ENCODE measurements around the gene CADM1. TPM values are rescaled to one million over a fixed set of nuclear protein-coding genes. Genes with fewer than 3 reads are reported as not detected.

The CADM1 gene
- total RNA-seq, 1 donor: 86.5 TPM

DNA sequence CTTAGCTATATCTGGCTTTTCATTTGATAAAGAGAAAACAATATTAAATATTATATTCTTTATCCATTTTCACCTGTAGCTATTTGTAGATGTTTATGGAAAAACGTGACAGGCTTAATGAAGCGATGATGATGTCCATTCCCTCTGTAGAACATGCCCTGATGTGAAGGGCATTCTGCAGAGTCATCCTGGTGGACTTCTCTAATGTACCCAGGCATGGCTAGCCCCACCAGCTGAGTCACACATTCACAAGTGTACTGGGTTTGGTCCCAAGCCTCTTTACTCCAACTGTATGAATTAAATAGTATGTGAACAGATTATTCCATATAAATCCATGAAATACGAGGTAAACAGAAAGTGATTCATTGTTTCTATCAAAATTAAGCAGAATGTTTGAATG lies 139.3 kb downstream of the CADM1 start:
- Histone ChIP-seq H3K27me3 (ENCODE audit: insufficient read depth, low read length) (no peaks in the 10 kb centered on the region), H3K4me1 (ENCODE audit: insufficient read depth, low read length) (no peaks in the 10 kb centered on the region), H3K36me3 (ENCODE audit: insufficient read depth, low read length) (no peaks in the 10 kb centered on the region), H3K9me3 (ENCODE audit: low read depth, low read length) (no peaks in the 10 kb centered on the region), H3K4me3 (ENCODE audit: insufficient read depth, low read length) (no peak overlapping the region), H4K20me1 (ENCODE audit: insufficient read depth, low read length) (no peaks in the 10 kb centered on the region), H3K4me2 (ENCODE audit: insufficient read depth, low read length) (no peak overlapping the region), H3K27ac (ENCODE audit: low read depth, low read length) (no peak overlapping the region), H2AFZ (ENCODE audit: low read length) (no peak overlapping the region), H3K79me2 (ENCODE audit: insufficient read depth, low read length) (no peaks in the 10 kb centered on the region)
- TF ChIP-seq, protein P1, sequence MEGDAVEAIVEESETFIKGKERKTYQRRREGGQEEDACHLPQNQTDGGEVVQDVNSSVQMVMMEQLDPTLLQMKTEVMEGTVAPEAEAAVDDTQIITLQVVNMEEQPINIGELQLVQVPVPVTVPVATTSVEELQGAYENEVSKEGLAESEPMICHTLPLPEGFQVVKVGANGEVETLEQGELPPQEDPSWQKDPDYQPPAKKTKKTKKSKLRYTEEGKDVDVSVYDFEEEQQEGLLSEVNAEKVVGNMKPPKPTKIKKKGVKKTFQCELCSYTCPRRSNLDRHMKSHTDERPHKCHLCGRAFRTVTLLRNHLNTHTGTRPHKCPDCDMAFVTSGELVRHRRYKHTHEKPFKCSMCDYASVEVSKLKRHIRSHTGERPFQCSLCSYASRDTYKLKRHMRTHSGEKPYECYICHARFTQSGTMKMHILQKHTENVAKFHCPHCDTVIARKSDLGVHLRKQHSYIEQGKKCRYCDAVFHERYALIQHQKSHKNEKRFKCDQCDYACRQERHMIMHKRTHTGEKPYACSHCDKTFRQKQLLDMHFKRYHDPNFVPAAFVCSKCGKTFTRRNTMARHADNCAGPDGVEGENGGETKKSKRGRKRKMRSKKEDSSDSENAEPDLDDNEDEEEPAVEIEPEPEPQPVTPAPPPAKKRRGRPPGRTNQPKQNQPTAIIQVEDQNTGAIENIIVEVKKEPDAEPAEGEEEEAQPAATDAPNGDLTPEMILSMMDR (IDR thresholded peaks at IDR 0.05; ENCODE audit: extremely low read depth, low read depth, low read length): no peak
- DNase-seq (ENCODE audit: insufficient read length, low spot score, missing footprints): no peak

DNA sequence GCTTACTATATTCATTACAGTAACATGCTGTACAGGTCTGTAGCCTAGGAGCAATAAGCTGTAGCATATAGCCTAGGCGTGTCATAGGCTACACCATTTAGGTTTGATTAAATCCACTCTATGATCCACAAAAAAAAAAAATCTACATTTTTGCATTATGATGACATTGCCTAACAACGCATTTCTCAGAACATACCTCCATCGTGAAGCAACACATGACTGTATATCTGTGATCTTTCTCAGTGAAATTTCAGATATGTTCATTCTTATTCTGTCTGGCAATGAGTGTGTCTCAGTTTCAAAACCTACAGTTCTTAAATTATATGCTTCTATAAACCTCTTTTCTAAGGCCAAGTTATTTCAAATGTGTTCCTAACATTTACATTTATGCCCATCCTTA lies 140.3 kb downstream of the CADM1 start:
- H2AFZ ChIP-seq (ENCODE audit: low read length): no peak overlapping the region
- no peaks in the 10 kb centered on the region for H3K27me3 ChIP-seq (ENCODE audit: insufficient read depth, low read length)
- H3K36me3 ChIP-seq (ENCODE audit: insufficient read depth, low read length): no peaks in the 10 kb centered on the region
- no peaks in the 10 kb centered on the region for H3K79me2 ChIP-seq (ENCODE audit: insufficient read depth, low read length)
- TF ChIP-seq, protein P1 (IDR thresholded peaks at IDR 0.05; ENCODE audit: extremely low read depth, low read depth, low read length): no peak
- H3K4me1 ChIP-seq (ENCODE audit: insufficient read depth, low read length): no peaks in the 10 kb centered on the region
- no peak for DNase-seq (ENCODE audit: insufficient read length, low spot score, missing footprints)
- H3K27ac ChIP-seq (ENCODE audit: low read depth, low read length): no peak overlapping the region
- H4K20me1 ChIP-seq (ENCODE audit: insufficient read depth, low read length): no peaks in the 10 kb centered on the region
- H3K4me3 ChIP-seq (ENCODE audit: insufficient read depth, low read length): no peak overlapping the region
- H3K9me3 ChIP-seq (ENCODE audit: low read depth, low read length): no peaks in the 10 kb centered on the region
- no peak overlapping the region for H3K4me2 ChIP-seq (ENCODE audit: insufficient read depth, low read length)

DNA sequence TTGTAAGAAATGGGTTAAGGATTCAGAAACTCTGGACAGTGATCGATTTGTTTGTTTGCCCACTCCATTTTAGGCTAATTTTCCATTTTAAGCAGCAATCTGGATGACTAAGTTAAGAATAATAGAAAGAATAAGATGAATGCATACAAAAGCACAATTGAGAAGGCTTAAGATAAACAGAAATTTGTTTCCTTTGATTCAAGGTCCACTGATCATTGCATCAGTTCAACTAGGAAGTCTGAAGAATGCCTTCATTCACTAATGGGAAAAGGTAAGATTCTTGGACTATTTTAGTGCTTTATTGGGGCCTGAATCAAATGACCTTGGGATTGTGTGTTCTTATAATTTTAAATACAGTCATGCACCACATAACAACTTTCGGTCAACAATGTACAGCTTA lies 140.8 kb downstream of the CADM1 start:
- no peak overlapping the region for H2AFZ ChIP-seq (ENCODE audit: low read length)
- TF ChIP-seq, protein P1 (IDR thresholded peaks at IDR 0.05; ENCODE audit: extremely low read depth, low read depth, low read length): no peak
- no peaks in the 10 kb centered on the region for H3K79me2 ChIP-seq (ENCODE audit: insufficient read depth, low read length)
- no peaks in the 10 kb centered on the region for H3K36me3 ChIP-seq (ENCODE audit: insufficient read depth, low read length)
- no peaks in the 10 kb centered on the region for H3K4me1 ChIP-seq (ENCODE audit: insufficient read depth, low read length)
- no peaks in the 10 kb centered on the region for H3K9me3 ChIP-seq (ENCODE audit: low read depth, low read length)
- no peak overlapping the region for H3K27ac ChIP-seq (ENCODE audit: low read depth, low read length)
- no peak overlapping the region for H3K4me2 ChIP-seq (ENCODE audit: insufficient read depth, low read length)
- H3K27me3 ChIP-seq (ENCODE audit: insufficient read depth, low read length): no peaks in the 10 kb centered on the region
- no peak overlapping the region for H3K4me3 ChIP-seq (ENCODE audit: insufficient read depth, low read length)
- no peak for DNase-seq (ENCODE audit: insufficient read length, low spot score, missing footprints)
- no peaks in the 10 kb centered on the region for H4K20me1 ChIP-seq (ENCODE audit: insufficient read depth, low read length)

DNA sequence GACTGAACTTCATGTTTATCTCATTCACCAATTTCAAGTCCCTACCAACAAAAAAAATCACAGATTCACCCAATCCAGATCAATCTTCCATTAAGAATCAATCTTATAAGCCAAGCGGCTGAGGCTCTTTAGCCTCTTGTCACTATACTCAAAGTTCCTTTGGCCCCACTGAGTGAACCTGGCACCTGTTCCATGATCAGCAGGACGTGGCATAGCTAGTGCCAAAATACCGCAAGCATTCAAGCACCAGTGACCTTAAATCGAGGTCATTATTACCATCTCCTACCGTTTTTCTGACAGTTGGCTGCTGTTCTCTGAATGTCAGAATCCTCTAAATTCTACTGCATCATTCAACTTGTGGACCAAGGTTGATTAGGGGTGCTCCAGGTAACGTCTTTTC lies 141.2 kb downstream of the CADM1 start:
- H3K4me2 ChIP-seq (ENCODE audit: insufficient read depth, low read length): no peak overlapping the region
- H3K4me1 ChIP-seq (ENCODE audit: insufficient read depth, low read length): no peaks in the 10 kb centered on the region
- H3K36me3 ChIP-seq (ENCODE audit: insufficient read depth, low read length): no peaks in the 10 kb centered on the region
- DNase-seq (ENCODE audit: insufficient read length, low spot score, missing footprints): no peak
- no peaks in the 10 kb centered on the region for H3K27me3 ChIP-seq (ENCODE audit: insufficient read depth, low read length)
- no peak overlapping the region for H3K4me3 ChIP-seq (ENCODE audit: insufficient read depth, low read length)
- H3K9me3 ChIP-seq (ENCODE audit: low read depth, low read length): no peaks in the 10 kb centered on the region
- no peak overlapping the region for H3K27ac ChIP-seq (ENCODE audit: low read depth, low read length)
- no peaks in the 10 kb centered on the region for H4K20me1 ChIP-seq (ENCODE audit: insufficient read depth, low read length)
- TF ChIP-seq, protein P1 (IDR thresholded peaks at IDR 0.05; ENCODE audit: extremely low read depth, low read depth, low read length): no peak
- H3K79me2 ChIP-seq (ENCODE audit: insufficient read depth, low read length): no peaks in the 10 kb centered on the region
- no peak overlapping the region for H2AFZ ChIP-seq (ENCODE audit: low read length)

Data from osteoblast (primary cell).